Measurements from ENCODE around the gene ORAI2. TPM values are rescaled to one million over a fixed set of nuclear protein-coding genes. Genes with fewer than 3 reads are reported as not detected.

Gene ORAI2
- total and polyA plus RNA-seq, 2 experiments from 2014 or later: 20.4 to 25.5 TPM

DNA sequence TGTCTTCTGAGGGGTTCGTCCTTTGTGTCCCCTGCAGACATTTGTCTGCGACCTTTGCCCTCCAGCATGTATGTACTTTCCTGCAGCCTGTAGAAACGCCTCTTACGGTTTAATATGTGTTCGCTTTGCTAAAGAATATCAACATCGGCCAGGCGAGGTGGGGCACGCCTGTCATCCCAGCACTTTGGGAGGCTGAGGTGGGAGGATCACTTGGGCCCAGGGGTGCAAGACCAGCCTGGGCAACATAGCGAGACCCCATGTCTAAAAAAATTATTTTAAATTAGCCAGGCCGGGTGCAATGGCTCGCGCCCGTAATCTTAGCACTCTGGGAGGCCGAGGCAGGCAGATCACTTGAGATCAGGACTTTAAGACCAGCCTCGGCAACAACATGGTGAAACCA is 15.8 kb downstream of the ORAI2 start:
- TF ChIP-seq, protein P1, sequence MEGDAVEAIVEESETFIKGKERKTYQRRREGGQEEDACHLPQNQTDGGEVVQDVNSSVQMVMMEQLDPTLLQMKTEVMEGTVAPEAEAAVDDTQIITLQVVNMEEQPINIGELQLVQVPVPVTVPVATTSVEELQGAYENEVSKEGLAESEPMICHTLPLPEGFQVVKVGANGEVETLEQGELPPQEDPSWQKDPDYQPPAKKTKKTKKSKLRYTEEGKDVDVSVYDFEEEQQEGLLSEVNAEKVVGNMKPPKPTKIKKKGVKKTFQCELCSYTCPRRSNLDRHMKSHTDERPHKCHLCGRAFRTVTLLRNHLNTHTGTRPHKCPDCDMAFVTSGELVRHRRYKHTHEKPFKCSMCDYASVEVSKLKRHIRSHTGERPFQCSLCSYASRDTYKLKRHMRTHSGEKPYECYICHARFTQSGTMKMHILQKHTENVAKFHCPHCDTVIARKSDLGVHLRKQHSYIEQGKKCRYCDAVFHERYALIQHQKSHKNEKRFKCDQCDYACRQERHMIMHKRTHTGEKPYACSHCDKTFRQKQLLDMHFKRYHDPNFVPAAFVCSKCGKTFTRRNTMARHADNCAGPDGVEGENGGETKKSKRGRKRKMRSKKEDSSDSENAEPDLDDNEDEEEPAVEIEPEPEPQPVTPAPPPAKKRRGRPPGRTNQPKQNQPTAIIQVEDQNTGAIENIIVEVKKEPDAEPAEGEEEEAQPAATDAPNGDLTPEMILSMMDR (IDR thresholded peaks at IDR 0.05; ENCODE audit: low read depth, low read length): no peak
- Histone ChIP-seq H3K4me3 (no peak overlapping the region), H3K36me3 (peaks cover 7% of the 10 kb centered on the region), H3K27ac (no peak overlapping the region), H3K4me1 (ENCODE audit: low read depth) (no peaks in the 10 kb centered on the region), H3K9me3 (ENCODE audit: low read depth) (no peaks in the 10 kb centered on the region), H3K27me3 (no peaks in the 10 kb centered on the region)
- no peak for DNase-seq (ENCODE audit: low read depth in 1 of 2, low spot score in 1 of 2)

DNA sequence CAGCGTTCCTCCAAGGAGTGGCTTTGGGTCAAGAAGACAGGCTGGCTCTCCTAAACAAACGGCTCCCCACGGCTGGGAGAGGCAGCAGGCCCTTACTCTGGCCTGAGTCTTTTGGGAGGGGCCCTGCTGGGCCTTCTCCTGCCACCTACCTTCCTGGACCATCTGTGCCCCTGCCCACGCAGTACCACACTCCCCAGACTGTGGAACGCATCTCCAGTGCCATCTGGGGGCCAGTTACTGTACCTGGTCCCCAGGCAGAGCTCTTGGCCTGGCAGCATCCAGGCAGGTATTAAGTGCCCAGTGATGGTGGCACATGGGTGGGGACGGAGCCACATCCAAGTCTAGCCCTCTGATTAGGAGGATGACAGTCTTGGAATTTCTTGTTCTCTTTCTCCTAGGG is 16.9 kb downstream of the ORAI2 start:
- no peak overlapping the region for H3K27ac ChIP-seq
- H3K4me1 ChIP-seq (ENCODE audit: low read depth): no peaks in the 10 kb centered on the region
- TF ChIP-seq, protein P1 (IDR thresholded peaks at IDR 0.05; ENCODE audit: low read depth, low read length): peak; percentile 2
- no peak for DNase-seq (ENCODE audit: low read depth in 1 of 2, low spot score in 1 of 2)
- no peaks in the 10 kb centered on the region for H3K27me3 ChIP-seq
- no peaks in the 10 kb centered on the region for H3K9me3 ChIP-seq (ENCODE audit: low read depth)
- H3K36me3 ChIP-seq: peaks cover 7% of the 10 kb centered on the region
- no peak overlapping the region for H3K4me3 ChIP-seq

DNA sequence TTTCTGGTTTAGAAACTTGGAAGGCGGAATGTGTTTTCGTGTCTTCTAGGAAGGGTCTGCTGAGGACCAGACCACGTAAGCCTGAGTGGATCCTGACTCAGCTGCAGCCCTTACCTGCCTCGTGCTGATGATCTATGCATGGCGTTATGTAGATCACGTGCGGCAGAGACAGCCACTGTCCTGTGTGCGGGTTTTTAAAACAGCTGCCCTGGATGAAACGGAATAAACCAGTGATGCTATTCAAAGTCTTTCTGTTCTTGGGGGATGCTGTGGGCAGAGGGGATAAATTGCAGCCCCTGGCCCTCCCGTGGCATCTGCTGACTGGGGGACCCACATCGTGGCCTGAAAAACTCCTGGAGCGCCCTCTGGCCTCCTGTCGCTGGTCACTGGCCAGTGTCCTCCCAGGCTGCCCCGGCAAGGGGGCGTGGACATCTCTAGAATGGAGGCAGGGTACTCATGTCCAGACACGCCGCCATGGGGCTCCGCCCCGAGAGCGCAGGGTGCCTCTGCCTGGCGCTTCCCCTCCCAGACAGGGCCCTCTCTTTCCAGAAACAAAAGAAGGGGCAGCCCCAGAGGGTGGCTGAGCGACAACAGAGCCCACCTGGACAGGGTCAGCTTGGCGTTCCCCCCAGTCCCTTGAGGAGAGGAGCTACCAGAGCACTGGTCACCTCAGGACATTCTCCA is 18.1 kb downstream of the ORAI2 start:
- TF ChIP-seq, protein P1 (IDR thresholded peaks at IDR 0.05; ENCODE audit: low read depth, low read length): no peak
- peak in 1 of 2 donors; percentile 63 for DNase-seq (ENCODE audit: low read depth in 1 of 2, low spot score in 1 of 2)
- Histone ChIP-seq H3K27ac (no peak overlapping the region), H3K36me3 (peaks cover 7% of the 10 kb centered on the region), H3K9me3 (ENCODE audit: low read depth) (no peaks in the 10 kb centered on the region), H3K4me1 (ENCODE audit: low read depth) (no peaks in the 10 kb centered on the region), H3K4me3 (no peak overlapping the region), H3K27me3 (no peaks in the 10 kb centered on the region)

DNA sequence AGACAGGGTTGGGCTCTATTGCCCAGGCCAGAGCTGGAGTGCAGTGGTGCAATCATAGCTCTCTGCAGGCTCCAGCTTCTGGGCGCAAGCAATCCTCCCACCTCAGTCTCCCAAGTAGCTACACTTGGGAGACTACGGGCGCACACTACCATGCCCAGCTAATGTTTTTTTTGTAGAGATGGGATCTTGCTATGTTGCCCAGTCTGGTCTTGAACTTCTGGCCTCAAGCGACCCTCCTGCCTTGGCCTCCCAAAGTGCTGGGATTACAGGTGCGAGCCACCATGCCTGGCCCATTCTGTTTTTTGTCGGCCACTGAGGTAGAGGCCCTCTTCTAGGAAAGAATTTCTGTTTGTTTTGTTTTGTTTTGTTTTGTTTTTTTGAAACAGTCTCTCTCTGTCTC is 19.1 kb downstream of the ORAI2 start:
- peaks cover 9% of the 10 kb centered on the region for H3K36me3 ChIP-seq
- H3K4me1 ChIP-seq (ENCODE audit: low read depth): no peaks in the 10 kb centered on the region
- DNase-seq (ENCODE audit: low read depth in 1 of 2, low spot score in 1 of 2): no peak
- no peak overlapping the region for H3K27ac ChIP-seq
- H3K4me3 ChIP-seq: no peak overlapping the region
- TF ChIP-seq, protein P1 (IDR thresholded peaks at IDR 0.05; ENCODE audit: low read depth, low read length): no peak
- no peaks in the 10 kb centered on the region for H3K27me3 ChIP-seq
- no peaks in the 10 kb centered on the region for H3K9me3 ChIP-seq (ENCODE audit: low read depth)

DNA sequence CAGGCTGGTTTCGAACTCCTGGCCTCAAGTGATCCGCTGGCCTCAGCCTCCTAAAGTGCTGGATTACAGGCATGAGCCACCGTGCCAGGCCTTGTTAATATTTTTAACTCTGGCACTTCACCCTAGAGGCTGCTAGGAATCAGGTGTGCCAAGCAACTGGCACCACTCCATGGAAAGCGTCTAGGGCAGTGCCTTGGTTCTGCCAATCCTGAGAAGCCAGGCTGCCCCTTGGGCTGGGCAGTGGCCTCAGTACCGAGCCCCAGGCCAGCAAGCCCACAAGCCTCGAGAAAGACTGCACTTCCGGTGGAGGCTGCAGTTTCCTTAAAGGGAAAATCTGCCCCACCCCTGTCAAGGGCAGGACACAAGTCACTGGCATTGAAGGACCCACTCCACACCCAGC is 19.9 kb downstream of the ORAI2 start:
- Histone ChIP-seq H3K9me3 (ENCODE audit: low read depth) (no peaks in the 10 kb centered on the region), H3K4me3 (no peak overlapping the region), H3K27me3 (no peaks in the 10 kb centered on the region), H3K36me3 (peaks cover 16% of the 10 kb centered on the region), H3K27ac (no peak overlapping the region), H3K4me1 (ENCODE audit: low read depth) (no peaks in the 10 kb centered on the region)
- DNase-seq (ENCODE audit: low read depth in 1 of 2, low spot score in 1 of 2): no peak
- TF ChIP-seq, protein P1 (IDR thresholded peaks at IDR 0.05; ENCODE audit: low read depth, low read length): no peak
